ENCODE results near the gene ATXN7. TPM values are rescaled to one million over a fixed set of nuclear protein-coding genes. Genes with fewer than 3 reads are reported as not detected.

ATXN7 gene
- total RNA-seq, 1 experiment from 2014 or later, result 3.6 TPM

GRCh38 chr3:63976872-63977200, 113.2 kb downstream of the ATXN7 start:
- no peak for ATAC-seq
- no peak overlapping the region for H3K9ac ChIP-seq (ENCODE audit: low read length)
- BruUV-seq (replicated peaks), result no TSS peak

GRCh38 chr3:63977893-63978292, 114.2 kb downstream of the ATXN7 start:
- POLR2A ChIA-PET (ENCODE audit: unreplicated experiment), result no interaction called here

More at GRCh38 chr3:63976872-63977200, 113.2 kb downstream of the ATXN7 start:
- Histone ChIP-seq H3K4me1 (ENCODE audit: insufficient read depth, low read length) (peaks cover 10% of the 10 kb centered on the region), H3F3A (ENCODE audit: low read length, unreplicated experiment) (no peaks in the 10 kb centered on the region), H3K4me3 (ENCODE audit: low read length) (no peak overlapping the region), H3K36me3 (ENCODE audit: low read depth, low read length) (no peaks in the 10 kb centered on the region), H3K9me3 (ENCODE audit: low read length) (no peaks in the 10 kb centered on the region), H3K79me2 (ENCODE audit: low read length) (no peaks in the 10 kb centered on the region), H3K9me2 (replicated peaks; ENCODE audit: low read length) (no peaks in the 10 kb centered on the region), H2AFZ (ENCODE audit: low read length) (no peak overlapping the region), H3K4me2 (ENCODE audit: low read length) (no peak overlapping the region), H3K27me3 (ENCODE audit: low read length) (no peaks in the 10 kb centered on the region), H3K27ac (ENCODE audit: low read length) (no peak overlapping the region), H4K20me1 (ENCODE audit: low read length) (no peaks in the 10 kb centered on the region)
- intact Hi-C loops (cut with micrococcal nuclease), result no loop called here
- TF ChIP-seq EZH2phosphoT487 (IDR thresholded peaks at IDR 0.05; ENCODE audit: borderline replicate concordance, low read length) (no peak), EZH2 (IDR thresholded peaks at IDR 0.05; ENCODE audit: low read length, unreplicated experiment) (no peak), CTCF (conservative IDR thresholded peaks at IDR 0.05; ENCODE audit: low read depth, low read length) (no peak)
- no peak for DNase-seq
- POLR2A ChIA-PET (ENCODE audit: unreplicated experiment), result no interaction called here
- CTCF ChIA-PET, result no interaction called here

GRCh38 chr3:63979093-63979885, 115.6 kb downstream of the ATXN7 start:
- intact Hi-C loops (cut with micrococcal nuclease), result no loop called here
- no peaks in the 10 kb centered on the region for H3K27me3 ChIP-seq (ENCODE audit: low read length)
- no peaks in the 10 kb centered on the region for H3K9me2 ChIP-seq (replicated peaks; ENCODE audit: low read length)
- no peaks in the 10 kb centered on the region for H3K79me2 ChIP-seq (ENCODE audit: low read length)
- no peak overlapping the region for H3K4me2 ChIP-seq (ENCODE audit: low read length)
- no peaks in the 10 kb centered on the region for H3K36me3 ChIP-seq (ENCODE audit: low read depth, low read length)
- peaks cover 10% of the 10 kb centered on the region for H3K4me1 ChIP-seq (ENCODE audit: insufficient read depth, low read length)
- DNase-seq (no peak), ATAC-seq (no peak)
- BruUV-seq (replicated peaks), result no TSS peak
- TF ChIP-seq EZH2phosphoT487 (IDR thresholded peaks at IDR 0.05; ENCODE audit: borderline replicate concordance, low read length), result no peak
- no peak for TF ChIP-seq CTCF (conservative IDR thresholded peaks at IDR 0.05; ENCODE audit: low read depth, low read length)
- TF ChIP-seq EZH2 (IDR thresholded peaks at IDR 0.05; ENCODE audit: low read length, unreplicated experiment), result no peak
- H3K9ac ChIP-seq (ENCODE audit: low read length), result no peak overlapping the region
- no peak overlapping the region for H3K4me3 ChIP-seq (ENCODE audit: low read length)
- H4K20me1 ChIP-seq (ENCODE audit: low read length), result no peaks in the 10 kb centered on the region
- CTCF ChIA-PET, result no interaction called here
- no peaks in the 10 kb centered on the region for H3K9me3 ChIP-seq (ENCODE audit: low read length)
- H3K27ac ChIP-seq (ENCODE audit: low read length), result no peak overlapping the region
- H3F3A ChIP-seq (ENCODE audit: low read length, unreplicated experiment), result no peaks in the 10 kb centered on the region
- POLR2A ChIA-PET (ENCODE audit: unreplicated experiment), result no interaction called here
- H2AFZ ChIP-seq (ENCODE audit: low read length), result no peak overlapping the region

More at GRCh38 chr3:63977893-63978292, 114.2 kb downstream of the ATXN7 start:
- Histone ChIP-seq H3K9me3 (ENCODE audit: low read length) (no peaks in the 10 kb centered on the region), H2AFZ (ENCODE audit: low read length) (no peak overlapping the region), H3K4me2 (ENCODE audit: low read length) (no peak overlapping the region), H3K27me3 (ENCODE audit: low read length) (no peaks in the 10 kb centered on the region), H3K9ac (ENCODE audit: low read length) (no peak overlapping the region), H3F3A (ENCODE audit: low read length, unreplicated experiment) (no peaks in the 10 kb centered on the region), H4K20me1 (ENCODE audit: low read length) (no peaks in the 10 kb centered on the region), H3K36me3 (ENCODE audit: low read depth, low read length) (no peaks in the 10 kb centered on the region), H3K9me2 (replicated peaks; ENCODE audit: low read length) (no peaks in the 10 kb centered on the region), H3K4me1 (ENCODE audit: insufficient read depth, low read length) (peaks cover 10% of the 10 kb centered on the region), H3K4me3 (ENCODE audit: low read length) (no peak overlapping the region), H3K79me2 (ENCODE audit: low read length) (no peaks in the 10 kb centered on the region), H3K27ac (ENCODE audit: low read length) (no peak overlapping the region)
- ATAC-seq, result no peak
- intact Hi-C loops (cut with micrococcal nuclease), result no loop called here
- DNase-seq, result no peak
- no TSS peak for BruUV-seq (replicated peaks)
- TF ChIP-seq EZH2 (IDR thresholded peaks at IDR 0.05; ENCODE audit: low read length, unreplicated experiment), result no peak
- CTCF ChIA-PET, result no interaction called here
